ENCODE data around the gene ERICH6B.

ERICH6B gene

GRCh38 chr13:45598597-45598996, 16.9 kb downstream of the ERICH6B start:
- no peak for DNase-seq

- DNase-seq = no peak
Measured at GRCh38 chr13:45596800-45597475, 18.6 kb downstream of the ERICH6B start.

GRCh38 chr13:45595965-45596364, 19.6 kb downstream of the ERICH6B start:
- no peak for DNase-seq

- no peak for DNase-seq
Measured at GRCh38 chr13:45594764-45595163, 20.8 kb downstream of the ERICH6B start.

GRCh38 chr13:45594227-45594626, 21.3 kb downstream of the ERICH6B start:
- DNase-seq = no peak

- no peak for DNase-seq
Measured at GRCh38 chr13:45592758-45593157, 22.8 kb downstream of the ERICH6B start.

GRCh38 chr13:45590066-45590465, 25.5 kb downstream of the ERICH6B start:
- DNase-seq = no peak

- no peak for DNase-seq
Measured at GRCh38 chr13:45587897-45588296, 27.6 kb downstream of the ERICH6B start.

- no peak for DNase-seq
Measured at GRCh38 chr13:45584816-45585215, 30.7 kb downstream of the ERICH6B start.

- no peak for DNase-seq
Measured at GRCh38 chr13:45582408-45583076, 33.0 kb downstream of the ERICH6B start.

GRCh38 chr13:45576466-45576865, 39.1 kb downstream of the ERICH6B start:
- DNase-seq = no peak

- no peak for DNase-seq
Measured at GRCh38 chr13:45575830-45576180, 39.7 kb downstream of the ERICH6B start.

GRCh38 chr13:45575146-45575829, 40.3 kb downstream of the ERICH6B start:
- no peak for DNase-seq

GRCh38 chr13:45565331-45565730, 50.2 kb downstream of the ERICH6B start:
- no peak for DNase-seq

- no peak for DNase-seq
Measured at GRCh38 chr13:45564133-45564776, 51.3 kb downstream of the ERICH6B start.

- no peak for DNase-seq
Measured at GRCh38 chr13:45554604-45555109, 60.9 kb downstream of the ERICH6B start.

- no peak for DNase-seq
Measured at GRCh38 chr13:45548281-45548680, 67.3 kb downstream of the ERICH6B start.

GRCh38 chr13:45546410-45546765, 69.2 kb downstream of the ERICH6B start:
- DNase-seq = no peak

- no peak for DNase-seq
Measured at GRCh38 chr13:45545686-45546409, 69.7 kb downstream of the ERICH6B start.

GRCh38 chr13:45544520-45544919, 71.0 kb downstream of the ERICH6B start:
- no peak for DNase-seq

GRCh38 chr13:45542878-45543277, 72.7 kb downstream of the ERICH6B start:
- no peak for DNase-seq

GRCh38 chr13:45542391-45542790, 73.1 kb downstream of the ERICH6B start:
- no peak for DNase-seq

- DNase-seq = no peak
Measured at GRCh38 chr13:45541806-45542205, 73.7 kb downstream of the ERICH6B start.

Data from stimulated activated CD4-positive, alpha-beta T cell treated with anti-CD3 and anti-CD28 coated beads, Interleukin-12 subunit alpha, Interleukin-12 subunit beta, amount 100 ng/mL, for 4 hours (primary cell).